Type B pancreatic cell (in vitro differentiated cells): ENCODE measurements around the gene FGF14. TPM values are rescaled to one million over a fixed set of nuclear protein-coding genes. Genes with fewer than 3 reads are reported as not detected.

Experiments
- DNase-seq: peaks from one replicate; pipeline ENCODE4 v3.0.0; 2021; ENCODE audit warnings: mixed read lengths; ENCODE audit not compliant: unreplicated experiment; ENCODE audit errors: extremely low spot score
- H3K27ac Mint-ChIP-seq: 2 replicates; pipeline ENCODE4 v1.8.0; 2021; ENCODE audit warnings: mild to moderate bottlenecking, mixed read lengths
- H3K27me3 Mint-ChIP-seq: 2 replicates; pipeline ENCODE4 v1.8.0; 2021; ENCODE audit warnings: mixed read lengths
- H3K36me3 Mint-ChIP-seq: 2 replicates; pipeline ENCODE4 v1.8.0; 2021; ENCODE audit warnings: mixed read lengths
- H3K4me1 Mint-ChIP-seq: one replicate; pipeline ENCODE4 v1.8.0; 2021; ENCODE audit warnings: mixed read lengths; ENCODE audit not compliant: unreplicated experiment
- H3K4me3 Mint-ChIP-seq: 2 replicates; pipeline ENCODE4 v1.8.0; 2021; ENCODE audit warnings: mild to moderate bottlenecking, mixed read lengths
- H3K9me3 Mint-ChIP-seq: 2 replicates; pipeline ENCODE4 v1.8.0; 2021; ENCODE audit warnings: mixed read lengths
- CTCF ChIP-seq: fragments of 200-600 bp; sonication (generic); conservative IDR thresholded peaks from 2 replicates; pipeline ENCODE4 v1.5.0; 2021; ENCODE audit warnings: antibody characterized with exemption, mild to moderate bottlenecking
- total RNA-seq: library from RNA; stranded (reverse); gene quantifications from 2 replicates; pipeline ENCODE4 v1.2.1, GENCODE V29; 2021; ENCODE audit warnings: low replicate concordance

FGF14 gene
- total RNA-seq, 1 donor from 2014 or later = 4.2 TPM

DNA sequence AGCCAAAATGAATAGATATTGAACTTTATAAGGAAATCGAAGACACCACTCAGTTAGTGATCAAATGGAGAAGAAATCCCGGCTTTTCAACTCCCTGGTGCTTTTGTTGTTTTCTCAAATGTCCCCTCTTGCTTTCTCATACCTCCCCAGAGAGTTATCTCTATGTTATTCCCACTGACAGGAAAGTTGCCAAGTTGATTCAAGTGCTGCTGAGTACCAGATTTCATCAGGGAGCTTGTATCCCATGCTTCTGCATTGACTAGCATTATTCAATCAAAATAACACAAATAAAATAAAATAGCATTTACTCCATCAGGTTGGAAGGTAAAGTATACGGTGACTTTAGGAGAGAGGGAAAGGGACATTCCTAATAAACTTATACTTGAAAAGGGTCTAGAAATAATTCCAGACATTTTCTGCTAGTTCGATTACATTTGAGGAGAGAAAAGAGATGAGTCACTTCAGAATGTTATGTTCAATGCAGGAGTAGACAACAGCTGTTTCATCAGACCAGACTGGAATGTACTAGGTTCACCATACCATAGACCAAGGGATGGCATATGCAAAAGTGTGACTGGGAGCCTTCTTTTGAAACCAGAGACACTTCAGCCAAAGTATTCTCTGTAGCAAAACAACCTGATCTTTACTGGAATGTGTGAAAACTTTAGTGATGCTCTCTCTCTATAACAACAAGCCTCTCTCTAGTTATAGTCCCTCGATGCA lies 397.8 kb downstream of the FGF14 start:
- Mint-ChIP-seq H3K9me3 (no peaks in the 10 kb centered on the region), H3K36me3 (no peaks in the 10 kb centered on the region), H3K4me1 (no peaks in the 10 kb centered on the region), H3K27me3 (peaks cover 5% of the 10 kb centered on the region), H3K4me3 (no peak overlapping the region), H3K27ac (no peak overlapping the region)
- DNase-seq = no peak
- TF ChIP-seq CTCF = no peak

DNA sequence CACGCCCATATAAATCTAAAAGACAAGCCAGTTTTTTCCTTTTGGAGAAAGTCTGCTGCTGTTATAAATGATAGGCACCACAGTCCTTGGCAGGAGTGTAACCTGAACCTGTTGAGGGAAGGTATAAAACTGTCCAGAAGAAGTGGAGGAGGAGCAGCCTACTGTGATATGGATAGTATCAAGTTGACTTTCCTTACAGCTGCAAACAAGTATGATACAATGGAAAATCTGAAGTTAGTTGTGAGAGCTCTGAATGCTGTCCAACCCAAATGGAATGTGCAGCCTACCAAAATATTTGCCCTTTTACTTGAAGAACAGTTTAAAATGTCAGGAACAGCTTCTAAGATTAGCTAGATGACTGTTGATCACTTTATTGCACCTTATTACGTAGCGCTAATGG lies 399.6 kb downstream of the FGF14 start:
- H3K9me3 Mint-ChIP-seq = no peaks in the 10 kb centered on the region
- TF ChIP-seq CTCF = no peak
- no peak overlapping the region for H3K27ac Mint-ChIP-seq
- peaks cover 5% of the 10 kb centered on the region for H3K27me3 Mint-ChIP-seq
- no peaks in the 10 kb centered on the region for H3K4me1 Mint-ChIP-seq
- DNase-seq = no peak
- H3K36me3 Mint-ChIP-seq = no peaks in the 10 kb centered on the region
- no peak overlapping the region for H3K4me3 Mint-ChIP-seq

GRCh38 chr13:102000764-102001163 lies 401.1 kb downstream of the FGF14 start:
- H3K27ac Mint-ChIP-seq = no peak overlapping the region
- H3K4me3 Mint-ChIP-seq = no peak overlapping the region
- H3K9me3 Mint-ChIP-seq = no peaks in the 10 kb centered on the region
- no peak for DNase-seq
- no peak for TF ChIP-seq CTCF
- peaks cover 5% of the 10 kb centered on the region for H3K27me3 Mint-ChIP-seq
- no peaks in the 10 kb centered on the region for H3K4me1 Mint-ChIP-seq
- H3K36me3 Mint-ChIP-seq = no peaks in the 10 kb centered on the region

GRCh38 chr13:101998129-101998528 lies 403.7 kb downstream of the FGF14 start:
- DNase-seq = no peak
- no peak overlapping the region for H3K4me3 Mint-ChIP-seq
- no peak for TF ChIP-seq CTCF
- H3K27me3 Mint-ChIP-seq = peaks cover 6% of the 10 kb centered on the region
- H3K4me1 Mint-ChIP-seq = no peaks in the 10 kb centered on the region
- H3K9me3 Mint-ChIP-seq = no peaks in the 10 kb centered on the region
- H3K36me3 Mint-ChIP-seq = no peaks in the 10 kb centered on the region
- no peak overlapping the region for H3K27ac Mint-ChIP-seq

- no peak overlapping the region for H3K4me3 Mint-ChIP-seq
- H3K27ac Mint-ChIP-seq = no peak overlapping the region
- H3K27me3 Mint-ChIP-seq = peaks cover 6% of the 10 kb centered on the region
- no peaks in the 10 kb centered on the region for H3K9me3 Mint-ChIP-seq
- no peak for DNase-seq
- no peak for TF ChIP-seq CTCF
- no peaks in the 10 kb centered on the region for H3K4me1 Mint-ChIP-seq
- H3K36me3 Mint-ChIP-seq = no peaks in the 10 kb centered on the region
These were observed 404.9 kb downstream of the FGF14 start for GRCh38 chr13:101996954-101997353.
